Hippocampal formation (tissue), 2 donors: ENCODE measurements around the gene TET2.
"Not testable (repeated sequence)": the region's sequence is repeated elsewhere in the genome, so short reads cannot be mapped to it uniquely, and the experiment has no call there.

ENCODE experiments used
- DNase-seq, 2 donors: peaks; one replicate each; lab custom pipeline; 2025; lab: John Stamatoyannopoulos, UW

TET2 gene

GRCh38 chr4:105291925-105292324, 145.2 kb downstream of the TET2 start:
- DNase-seq: no peak

- no peak for DNase-seq
Observed at GRCh38 chr4:105293360-105293759, 146.7 kb downstream of the TET2 start.

- DNase-seq: no peak
Observed at GRCh38 chr4:105296672-105297071, 150.0 kb downstream of the TET2 start.

DNA sequence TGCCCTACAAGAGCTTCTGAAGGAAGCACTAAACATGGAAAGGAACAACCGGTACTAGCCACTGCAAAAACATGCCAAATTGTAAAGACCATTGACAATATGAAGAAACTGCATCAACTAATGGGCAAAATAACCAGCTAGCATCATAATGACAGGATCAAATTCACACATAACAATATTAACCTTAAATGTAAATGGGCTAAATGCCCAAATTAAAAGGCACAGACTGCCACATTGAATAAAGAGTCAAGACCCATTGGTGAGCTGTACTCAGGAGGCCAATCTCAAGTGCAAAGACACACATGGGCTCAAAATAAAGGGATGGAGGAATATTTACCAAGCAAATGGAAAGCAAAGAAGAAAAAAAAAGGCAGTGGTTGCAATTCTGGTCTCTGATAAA, 152.4 kb downstream of the TET2 start:
- not testable (repeated sequence) for DNase-seq

GRCh38 chr4:105304085-105304484, 157.4 kb downstream of the TET2 start:
- DNase-seq: no peak

DNA sequence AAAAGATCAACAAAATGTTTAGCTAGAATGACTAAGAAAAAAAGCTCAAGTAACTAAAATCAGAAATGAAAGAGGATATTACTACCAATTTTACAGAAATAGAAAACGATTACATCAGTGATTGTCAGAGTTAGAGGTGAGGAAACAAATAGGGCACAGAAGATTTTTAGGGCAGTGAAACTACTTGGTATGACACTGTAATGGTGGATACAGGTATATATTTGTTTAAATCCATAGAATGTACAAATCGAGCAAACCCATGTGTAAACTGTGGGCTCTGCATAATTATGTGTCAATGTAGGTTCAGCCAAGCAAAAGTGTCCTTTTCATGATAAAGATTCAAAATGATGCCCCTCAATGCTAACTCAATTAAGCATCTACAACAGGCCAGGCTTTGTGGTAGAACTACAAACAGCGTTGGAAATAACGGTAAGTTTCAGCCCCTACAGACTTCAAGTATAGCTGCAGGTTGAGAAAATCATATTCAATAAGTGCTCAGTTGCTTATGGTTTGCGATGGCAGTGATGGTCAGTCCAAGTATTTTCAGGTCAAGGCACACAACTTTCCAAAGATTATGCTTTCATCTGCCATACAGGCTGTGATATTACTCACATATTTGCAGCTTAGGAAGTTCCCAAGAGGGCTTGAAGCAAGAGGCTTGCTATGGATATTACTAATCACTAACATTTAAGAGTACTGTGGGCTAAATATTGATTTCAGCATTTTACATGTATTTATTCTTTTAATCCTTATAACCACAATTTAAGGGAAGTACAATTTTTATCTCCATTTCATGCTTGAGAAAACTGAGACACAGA, 158.6 kb downstream of the TET2 start:
- DNase-seq: no peak

DNA sequence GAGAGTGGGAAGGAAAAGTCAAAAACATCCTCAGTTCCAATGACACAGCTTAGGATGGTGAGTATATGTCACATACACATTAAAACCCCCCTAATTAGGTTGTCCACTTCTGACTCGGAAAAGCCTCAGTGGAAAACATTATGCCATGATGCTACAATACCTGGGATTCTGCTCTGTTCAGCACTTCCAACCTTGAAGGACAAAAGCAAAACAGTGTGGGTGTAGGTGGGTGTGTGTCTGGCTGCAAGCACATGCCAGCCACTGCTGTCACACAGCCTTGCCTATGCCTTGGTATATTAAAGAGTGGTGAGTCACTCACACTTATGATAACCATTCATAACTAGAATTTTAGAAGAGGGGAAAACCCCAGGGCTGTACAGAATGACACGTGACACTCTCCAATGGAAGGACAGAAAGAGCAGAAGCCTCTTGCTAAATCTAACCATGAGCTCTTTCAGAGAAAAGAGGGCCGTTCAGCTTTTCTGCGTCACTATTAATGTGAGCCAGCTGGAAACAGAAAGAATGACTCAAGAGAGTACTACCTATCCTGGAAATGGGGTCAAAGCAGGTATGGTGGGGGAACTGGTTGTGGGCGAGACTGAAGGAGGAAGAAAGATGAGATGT, 159.6 kb downstream of the TET2 start:
- DNase-seq: no peak

GRCh38 chr4:105306820-105307219, 160.1 kb downstream of the TET2 start:
- no peak for DNase-seq

GRCh38 chr4:105318486-105318885, 171.8 kb downstream of the TET2 start:
- DNase-seq: no peak

- no peak for DNase-seq
Observed at GRCh38 chr4:105327222-105327621, 180.5 kb downstream of the TET2 start.

DNA sequence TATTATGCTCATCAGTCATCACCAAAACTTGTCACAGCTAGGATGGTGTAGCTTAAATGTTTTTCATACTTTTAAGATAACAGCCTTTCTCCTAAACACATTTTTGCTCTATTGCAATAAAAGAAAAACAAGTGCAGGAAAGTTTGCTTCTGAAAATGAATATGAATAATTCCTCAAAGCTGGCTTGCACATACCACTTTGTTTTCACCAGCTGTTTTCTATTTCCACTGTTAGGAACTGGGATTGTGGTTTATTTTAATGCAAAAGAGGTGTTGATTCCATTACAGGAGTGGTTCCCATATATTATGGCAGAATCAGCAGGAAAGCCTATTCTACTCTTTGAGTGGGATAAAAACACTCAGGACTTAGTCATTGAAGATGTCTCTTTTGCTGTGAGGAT, 181.3 kb downstream of the TET2 start:
- no peak for DNase-seq

DNA sequence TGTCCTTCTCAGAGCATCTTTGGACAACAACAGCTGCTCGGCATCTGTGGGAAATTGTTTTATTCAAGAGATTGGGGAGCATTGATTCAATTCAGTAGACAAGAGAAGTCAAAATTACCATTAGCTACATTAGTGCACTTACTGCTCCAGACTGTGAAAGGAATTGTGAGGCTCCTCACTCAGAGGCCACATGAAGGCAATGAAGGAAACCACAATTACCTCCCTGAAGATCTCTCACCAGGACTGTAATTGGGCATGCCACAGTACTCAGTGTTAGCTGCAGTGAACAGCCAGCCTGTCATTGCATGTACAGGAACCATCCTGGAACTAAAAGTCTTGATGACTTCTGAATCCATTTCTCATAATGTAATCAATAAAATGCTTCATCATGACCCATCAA, 182.4 kb downstream of the TET2 start:
- DNase-seq: no peak
